Measurements from ENCODE around the gene GRXCR1. TPM values are rescaled to one million over a fixed set of nuclear protein-coding genes. Genes with fewer than 3 reads are reported as not detected.

Gene GRXCR1
- total RNA-seq, 1 experiment from 2014 or later: not detected

DNA sequence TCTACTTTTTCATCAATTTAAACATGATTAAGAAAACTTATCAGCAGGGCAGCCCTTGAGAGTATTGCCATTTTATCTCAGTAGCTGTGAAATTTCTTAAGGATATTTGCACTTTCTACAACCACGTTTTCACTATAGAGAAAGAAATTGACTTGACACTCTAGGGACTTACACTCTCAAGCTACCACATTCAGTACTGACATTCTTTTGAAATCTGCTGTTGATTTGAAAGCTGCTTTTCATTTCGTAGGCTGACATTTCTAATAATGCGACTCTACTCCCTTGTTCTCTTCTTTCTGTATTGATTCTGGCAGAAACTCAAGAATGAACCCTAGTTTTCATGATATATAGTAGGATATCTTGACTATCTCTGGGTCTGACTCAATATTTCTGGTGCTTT is 13.7 kb upstream of the GRXCR1 start:
- H2AK5ac ChIP-seq (ENCODE audit: insufficient read length, low read length): no peak overlapping the region
- H3K9me3 Mint-ChIP-seq: no peaks in the 10 kb centered on the region
- no peak overlapping the region for H3K4ac ChIP-seq (ENCODE audit: low read depth, low read length)
- H4K8ac ChIP-seq (replicated peaks; ENCODE audit: insufficient read length, low read depth, low read length): no peak overlapping the region
- H3K36me3 Mint-ChIP-seq (ENCODE audit: insufficient read depth in 1 of 3, low read depth in 3 of 3): no peaks in the 10 kb centered on the region
- no peak for DNase-seq
- no peak overlapping the region for H3K4me2 ChIP-seq (ENCODE audit: insufficient read depth, insufficient read length, low read length)
- H3K56ac ChIP-seq (ENCODE audit: insufficient read length, low read depth, low read length): no peak overlapping the region
- no peaks in the 10 kb centered on the region for H3K4me1 Mint-ChIP-seq
- no peaks in the 10 kb centered on the region for H3K79me1 ChIP-seq (ENCODE audit: insufficient read depth, low read depth, low read length, poor library complexity, severe bottlenecking)
- WGBS (ENCODE audit: extremely low coverage, insufficient read length, low lambda C conversion rate): no CpG with 5 or more reads among the region's 3 CpGs
- no peak overlapping the region for H2BK20ac ChIP-seq (ENCODE audit: low read depth, low read length, poor library complexity, severe bottlenecking)
- no peaks in the 10 kb centered on the region for H3K9me3 ChIP-seq (ENCODE audit: control insufficient read depth, low read depth, low read length)
- no peak overlapping the region for H3K27ac ChIP-seq (ENCODE audit: insufficient read length, low read depth, low read length)
- H3K27ac Mint-ChIP-seq: no peak overlapping the region
- H4K20me1 ChIP-seq (ENCODE audit: control insufficient read depth, insufficient read depth, insufficient read length): no peaks in the 10 kb centered on the region
- H3K27me3 Mint-ChIP-seq (ENCODE audit: low read depth): no peaks in the 10 kb centered on the region; the same call in none of the 2 replicates
- H2BK12ac ChIP-seq (ENCODE audit: insufficient read length, low read depth, low read length): no peak overlapping the region
- H3K18ac ChIP-seq (ENCODE audit: insufficient read length, low read depth, low read length): no peak overlapping the region
- no peak overlapping the region for H3T11ph ChIP-seq (ENCODE audit: low read length)
- no peak overlapping the region for H2AFZ ChIP-seq (ENCODE audit: low read length)
- no peak overlapping the region for H3K9ac ChIP-seq (ENCODE audit: extremely low read depth, insufficient read length, low read length)
- H3K79me2 ChIP-seq (ENCODE audit: insufficient read depth, low read length): no peaks in the 10 kb centered on the region
- no peak overlapping the region for H3K4me3 Mint-ChIP-seq
- no peaks in the 10 kb centered on the region for H3K27me3 ChIP-seq (ENCODE audit: insufficient read depth, low read length)
- H2BK15ac ChIP-seq (ENCODE audit: low read depth, low read length): no peak overlapping the region
- H2BK5ac ChIP-seq (ENCODE audit: insufficient read length, low read length): no peak overlapping the region
- no peak overlapping the region for H3K23ac ChIP-seq (ENCODE audit: insufficient read length, low read depth, low read length)
- H4K91ac ChIP-seq (ENCODE audit: insufficient read length, low read depth, low read length): no peak overlapping the region
- H3K14ac ChIP-seq (ENCODE audit: insufficient read depth, low read length): no peak overlapping the region
- no peaks in the 10 kb centered on the region for H3K23me2 ChIP-seq (ENCODE audit: insufficient read length, low read depth, low read length, poor library complexity, severe bottlenecking)
- H2BK120ac ChIP-seq (ENCODE audit: low read depth, low read length, poor library complexity, severe bottlenecking): no peak overlapping the region
- H3K4me1 ChIP-seq (ENCODE audit: insufficient read depth, low read length): no peaks in the 10 kb centered on the region
- no peak overlapping the region for H4K5ac ChIP-seq (ENCODE audit: insufficient read length, low read depth, low read length)
- TF ChIP-seq, protein P1, sequence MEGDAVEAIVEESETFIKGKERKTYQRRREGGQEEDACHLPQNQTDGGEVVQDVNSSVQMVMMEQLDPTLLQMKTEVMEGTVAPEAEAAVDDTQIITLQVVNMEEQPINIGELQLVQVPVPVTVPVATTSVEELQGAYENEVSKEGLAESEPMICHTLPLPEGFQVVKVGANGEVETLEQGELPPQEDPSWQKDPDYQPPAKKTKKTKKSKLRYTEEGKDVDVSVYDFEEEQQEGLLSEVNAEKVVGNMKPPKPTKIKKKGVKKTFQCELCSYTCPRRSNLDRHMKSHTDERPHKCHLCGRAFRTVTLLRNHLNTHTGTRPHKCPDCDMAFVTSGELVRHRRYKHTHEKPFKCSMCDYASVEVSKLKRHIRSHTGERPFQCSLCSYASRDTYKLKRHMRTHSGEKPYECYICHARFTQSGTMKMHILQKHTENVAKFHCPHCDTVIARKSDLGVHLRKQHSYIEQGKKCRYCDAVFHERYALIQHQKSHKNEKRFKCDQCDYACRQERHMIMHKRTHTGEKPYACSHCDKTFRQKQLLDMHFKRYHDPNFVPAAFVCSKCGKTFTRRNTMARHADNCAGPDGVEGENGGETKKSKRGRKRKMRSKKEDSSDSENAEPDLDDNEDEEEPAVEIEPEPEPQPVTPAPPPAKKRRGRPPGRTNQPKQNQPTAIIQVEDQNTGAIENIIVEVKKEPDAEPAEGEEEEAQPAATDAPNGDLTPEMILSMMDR (conservative IDR thresholded peaks at IDR 0.05): no peak

Data from H9 (cell line).